Ishikawa (cell line): ENCODE data around the gene CHIC2.

Experiments
- CEBPB ChIP-seq: IDR thresholded peaks from 2 replicates; pipeline ENCODE4 v1.6.1; 2012
- CREB1 ChIP-seq: IDR thresholded peaks from 2 replicates; pipeline ENCODE4 v1.6.1; 2012; ENCODE audit warnings: low read depth
- EGR1 ChIP-seq: IDR thresholded peaks from 2 replicates; pipeline ENCODE4 v1.6.1; 2012
- EP300 ChIP-seq: IDR thresholded peaks from 2 replicates; pipeline ENCODE4 v1.6.1; 2012; ENCODE audit warnings: borderline replicate concordance
- FOXM1 ChIP-seq: IDR thresholded peaks from 2 replicates; pipeline ENCODE4 v1.6.1; 2012; ENCODE audit warnings: low read depth, borderline replicate concordance
- MAX ChIP-seq: IDR thresholded peaks from 2 replicates; pipeline ENCODE4 v1.6.1; 2012
- NFIC ChIP-seq: IDR thresholded peaks from 2 replicates; pipeline ENCODE4 v1.6.1; 2012
- RAD21 ChIP-seq: IDR thresholded peaks from 2 replicates; pipeline ENCODE4 v1.6.1; 2012; ENCODE audit warnings: low read depth
- REST ChIP-seq: IDR thresholded peaks from 2 replicates; pipeline ENCODE4 v1.6.1; 2012; ENCODE audit warnings: low read depth, mild to moderate bottlenecking
- TAF1 ChIP-seq: IDR thresholded peaks from 2 replicates; pipeline ENCODE4 v1.6.1; 2012; ENCODE audit warnings: low read depth, mild to moderate bottlenecking
- TCF12 ChIP-seq: IDR thresholded peaks from 2 replicates; pipeline ENCODE4 v1.6.1; 2012; ENCODE audit warnings: low read depth
- TEAD4 ChIP-seq: IDR thresholded peaks from 2 replicates; pipeline ENCODE4 v1.6.1; 2012
- USF1 ChIP-seq: IDR thresholded peaks from 2 replicates; pipeline ENCODE4 v1.6.1; 2012
- YY1 ChIP-seq: IDR thresholded peaks from 2 replicates; pipeline ENCODE4 v1.6.1; 2012; ENCODE audit warnings: low read depth
- ZBTB7A ChIP-seq: IDR thresholded peaks from 2 replicates; pipeline ENCODE4 v1.6.1; 2012; ENCODE audit warnings: low read depth

The CHIC2 gene

GRCh38 chr4:54085284-54085683 is 20.9 kb upstream of the CHIC2 start:
- no peak for TF ChIP-seq YY1
- no peak for TF ChIP-seq EGR1
- TF ChIP-seq FOXM1: no peak

- no peak for TF ChIP-seq USF1
- TF ChIP-seq TEAD4: peak; percentile 88
- TF ChIP-seq EGR1: no peak
- no peak for TF ChIP-seq ZBTB7A
- TF ChIP-seq REST: no peak
- TF ChIP-seq TAF1: no peak
- TF ChIP-seq TCF12: peak; percentile 81
- TF ChIP-seq EP300: peak; percentile 64; the same call in 1 of the 2 replicates
- TF ChIP-seq CEBPB: no peak
- TF ChIP-seq YY1: no peak
- TF ChIP-seq FOXM1: no peak
- no peak for TF ChIP-seq RAD21
- no peak for TF ChIP-seq CREB1
- no peak for TF ChIP-seq MAX
- TF ChIP-seq NFIC: peak; percentile 90
Observed at GRCh38 chr4:54082168-54082567, 17.8 kb upstream of the CHIC2 start.

GRCh38 chr4:54077812-54078211 is 13.4 kb upstream of the CHIC2 start:
- TF ChIP-seq CREB1: no peak
- TF ChIP-seq FOXM1: no peak
- TF ChIP-seq USF1: no peak
- TF ChIP-seq TEAD4: no peak
- no peak for TF ChIP-seq EGR1
- TF ChIP-seq NFIC: no peak
- TF ChIP-seq MAX: no peak
- TF ChIP-seq CEBPB: no peak
- no peak for TF ChIP-seq TCF12
- TF ChIP-seq ZBTB7A: no peak
- TF ChIP-seq EP300: no peak

- TF ChIP-seq YY1: no peak
- no peak for TF ChIP-seq REST
- TF ChIP-seq ZBTB7A: no peak
- no peak for TF ChIP-seq RAD21
- no peak for TF ChIP-seq TEAD4
- no peak for TF ChIP-seq EP300
- TF ChIP-seq FOXM1: no peak
- TF ChIP-seq CREB1: no peak
- TF ChIP-seq NFIC: no peak
- no peak for TF ChIP-seq TAF1
- TF ChIP-seq EGR1: no peak
- TF ChIP-seq MAX: no peak
- no peak for TF ChIP-seq USF1
- no peak for TF ChIP-seq TCF12
- TF ChIP-seq CEBPB: no peak
Observed at GRCh38 chr4:54076673-54077072, 12.3 kb upstream of the CHIC2 start.

- TF ChIP-seq EGR1 (no peak), CREB1 (no peak), YY1 (no peak), EP300 (no peak), TAF1 (no peak), MAX (no peak), REST (no peak), TEAD4 (no peak), RAD21 (no peak), FOXM1 (no peak), TCF12 (no peak), ZBTB7A (no peak)
Observed at GRCh38 chr4:54074381-54074780, 10.0 kb upstream of the CHIC2 start.
